GM23248 (cell line): ENCODE data around the gene CREB3L2.

Experiments
- EZH2 ChIP-seq: fragments of 200-600 bp; sonication (generic); IDR thresholded peaks from 2 replicates; pipeline ENCODE4 v1.6.1; 2018; ENCODE audit warnings: antibody characterized with exemption, mild to moderate bottlenecking; ENCODE audit not compliant: insufficient read depth, poor library complexity, severe bottlenecking
- EZH2phosphoT487 ChIP-seq: fragments of 200-600 bp; sonication (generic); IDR thresholded peaks from 2 replicates; pipeline ENCODE4 v1.6.1; 2018; ENCODE audit warnings: antibody characterized with exemption, moderate library complexity, mild to moderate bottlenecking, low read depth; ENCODE audit not compliant: insufficient read depth

GRCh38 chr7:137943132-137943551, 58.7 kb downstream of the CREB3L2 start:
- TF ChIP-seq EZH2 (no peak), EZH2phosphoT487 (no peak)
